ENCODE measurements around the gene RBM23.

Gene RBM23

DNA sequence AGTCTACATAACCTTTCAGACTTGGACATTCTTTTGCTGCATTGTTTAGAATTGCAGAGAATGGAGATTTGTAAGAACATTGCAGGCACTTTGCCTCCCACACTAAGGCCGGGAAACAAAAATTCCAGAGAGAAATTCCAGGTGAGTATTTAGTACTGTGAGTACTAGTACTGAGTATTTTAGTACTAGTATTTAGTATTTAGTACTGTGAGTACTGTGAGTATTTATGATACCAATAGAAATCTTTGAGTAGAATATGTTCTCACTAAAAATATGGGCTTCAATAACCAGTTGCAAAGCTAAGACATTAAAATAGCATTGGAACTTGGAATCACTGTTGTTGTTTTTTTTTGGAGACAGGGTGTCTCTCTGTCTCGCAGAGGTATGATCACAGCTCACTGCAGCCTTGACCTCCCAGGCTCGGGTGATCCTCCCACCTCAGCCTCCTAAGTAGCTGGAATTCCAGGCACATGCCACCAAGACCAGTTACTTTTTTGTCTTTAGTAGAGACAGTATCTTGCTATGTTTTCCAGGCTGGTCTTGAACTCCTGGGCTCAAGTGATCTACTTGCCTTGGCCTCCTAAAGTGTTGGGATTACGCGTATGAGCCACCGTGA lies 43.2 kb upstream of the RBM23 start (continued):
- TF ChIP-seq, protein P1, sequence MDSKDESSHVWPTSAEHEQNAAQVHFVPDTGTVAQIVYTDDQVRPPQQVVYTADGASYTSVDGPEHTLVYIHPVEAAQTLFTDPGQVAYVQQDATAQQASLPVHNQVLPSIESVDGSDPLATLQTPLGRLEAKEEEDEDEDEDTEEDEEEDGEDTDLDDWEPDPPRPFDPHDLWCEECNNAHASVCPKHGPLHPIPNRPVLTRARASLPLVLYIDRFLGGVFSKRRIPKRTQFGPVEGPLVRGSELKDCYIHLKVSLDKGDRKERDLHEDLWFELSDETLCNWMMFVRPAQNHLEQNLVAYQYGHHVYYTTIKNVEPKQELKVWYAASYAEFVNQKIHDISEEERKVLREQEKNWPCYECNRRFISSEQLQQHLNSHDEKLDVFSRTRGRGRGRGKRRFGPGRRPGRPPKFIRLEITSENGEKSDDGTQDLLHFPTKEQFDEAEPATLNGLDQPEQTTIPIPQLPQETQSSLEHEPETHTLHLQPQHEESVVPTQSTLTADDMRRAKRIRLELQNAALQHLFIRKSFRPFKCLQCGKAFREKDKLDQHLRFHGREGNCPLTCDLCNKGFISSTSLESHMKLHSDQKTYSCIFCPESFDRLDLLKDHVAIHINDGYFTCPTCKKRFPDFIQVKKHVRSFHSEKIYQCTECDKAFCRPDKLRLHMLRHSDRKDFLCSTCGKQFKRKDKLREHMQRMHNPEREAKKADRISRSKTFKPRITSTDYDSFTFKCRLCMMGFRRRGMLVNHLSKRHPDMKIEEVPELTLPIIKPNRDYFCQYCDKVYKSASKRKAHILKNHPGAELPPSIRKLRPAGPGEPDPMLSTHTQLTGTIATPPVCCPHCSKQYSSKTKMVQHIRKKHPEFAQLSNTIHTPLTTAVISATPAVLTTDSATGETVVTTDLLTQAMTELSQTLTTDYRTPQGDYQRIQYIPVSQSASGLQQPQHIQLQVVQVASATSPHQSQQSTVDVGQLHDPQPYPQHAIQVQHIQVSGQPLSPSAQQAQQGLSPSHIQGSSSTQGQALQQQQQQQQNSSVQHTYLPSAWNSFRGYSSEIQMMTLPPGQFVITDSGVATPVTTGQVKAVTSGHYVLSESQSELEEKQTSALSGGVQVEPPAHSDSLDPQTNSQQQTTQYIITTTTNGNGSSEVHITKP (tag by site-specific recombination; IDR thresholded peaks at IDR 0.05), result no peak
- TF ChIP-seq, protein P2, sequence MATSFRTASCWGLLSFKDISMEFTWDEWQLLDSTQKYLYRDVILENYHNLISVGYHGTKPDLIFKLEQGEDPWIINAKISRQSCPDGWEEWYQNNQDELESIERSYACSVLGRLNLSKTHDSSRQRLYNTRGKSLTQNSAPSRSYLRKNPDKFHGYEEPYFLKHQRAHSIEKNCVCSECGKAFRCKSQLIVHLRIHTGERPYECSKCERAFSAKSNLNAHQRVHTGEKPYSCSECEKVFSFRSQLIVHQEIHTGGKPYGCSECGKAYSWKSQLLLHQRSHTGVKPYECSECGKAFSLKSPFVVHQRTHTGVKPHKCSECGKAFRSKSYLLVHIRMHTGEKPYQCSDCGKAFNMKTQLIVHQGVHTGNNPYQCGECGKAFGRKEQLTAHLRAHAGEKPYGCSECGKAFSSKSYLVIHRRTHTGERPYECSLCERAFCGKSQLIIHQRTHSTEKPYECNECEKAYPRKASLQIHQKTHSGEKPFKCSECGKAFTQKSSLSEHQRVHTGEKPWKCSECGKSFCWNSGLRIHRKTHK (tag by site-specific recombination; IDR thresholded peaks at IDR 0.05), result no peak
- TF ChIP-seq ZNF433 (tag by site-specific recombination; IDR thresholded peaks at IDR 0.05; ENCODE audit: low read depth), result no peak
- no peak for TF ChIP-seq ZIC2 (tag by site-specific recombination; IDR thresholded peaks at IDR 0.05)
- TF ChIP-seq, protein P3, sequence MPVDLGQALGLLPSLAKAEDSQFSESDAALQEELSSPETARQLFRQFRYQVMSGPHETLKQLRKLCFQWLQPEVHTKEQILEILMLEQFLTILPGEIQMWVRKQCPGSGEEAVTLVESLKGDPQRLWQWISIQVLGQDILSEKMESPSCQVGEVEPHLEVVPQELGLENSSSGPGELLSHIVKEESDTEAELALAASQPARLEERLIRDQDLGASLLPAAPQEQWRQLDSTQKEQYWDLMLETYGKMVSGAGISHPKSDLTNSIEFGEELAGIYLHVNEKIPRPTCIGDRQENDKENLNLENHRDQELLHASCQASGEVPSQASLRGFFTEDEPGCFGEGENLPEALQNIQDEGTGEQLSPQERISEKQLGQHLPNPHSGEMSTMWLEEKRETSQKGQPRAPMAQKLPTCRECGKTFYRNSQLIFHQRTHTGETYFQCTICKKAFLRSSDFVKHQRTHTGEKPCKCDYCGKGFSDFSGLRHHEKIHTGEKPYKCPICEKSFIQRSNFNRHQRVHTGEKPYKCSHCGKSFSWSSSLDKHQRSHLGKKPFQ (tag by site-specific recombination; IDR thresholded peaks at IDR 0.05), result no peak
- no peak for TF ChIP-seq ZNF549 (tag by site-specific recombination; IDR thresholded peaks at IDR 0.05)
- no peak for TF ChIP-seq SP7 (tag by site-specific recombination; IDR thresholded peaks at IDR 0.05)
- TF ChIP-seq, protein P4, sequence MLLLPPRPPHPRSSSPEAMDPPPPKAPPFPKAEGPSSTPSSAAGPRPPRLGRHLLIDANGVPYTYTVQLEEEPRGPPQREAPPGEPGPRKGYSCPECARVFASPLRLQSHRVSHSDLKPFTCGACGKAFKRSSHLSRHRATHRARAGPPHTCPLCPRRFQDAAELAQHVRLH (tag by site-specific recombination; IDR thresholded peaks at IDR 0.05), result no peak
- TF ChIP-seq ZNF555 (tag by site-specific recombination; conservative IDR thresholded peaks at IDR 0.05), result no peak
- TF ChIP-seq ZNF514 (tag by site-specific recombination; IDR thresholded peaks at IDR 0.05), result no peak
- no peak for TF ChIP-seq ZSCAN30 (tag by site-specific recombination; IDR thresholded peaks at IDR 0.05)
- TF ChIP-seq GLIS2 (tag by site-specific recombination; IDR thresholded peaks at IDR 0.05), result no peak
- TF ChIP-seq ZNF169 (tag by site-specific recombination; IDR thresholded peaks at IDR 0.05), result no peak
- TF ChIP-seq ZNF37A (tag by site-specific recombination; IDR thresholded peaks at IDR 0.05), result no peak

DNA sequence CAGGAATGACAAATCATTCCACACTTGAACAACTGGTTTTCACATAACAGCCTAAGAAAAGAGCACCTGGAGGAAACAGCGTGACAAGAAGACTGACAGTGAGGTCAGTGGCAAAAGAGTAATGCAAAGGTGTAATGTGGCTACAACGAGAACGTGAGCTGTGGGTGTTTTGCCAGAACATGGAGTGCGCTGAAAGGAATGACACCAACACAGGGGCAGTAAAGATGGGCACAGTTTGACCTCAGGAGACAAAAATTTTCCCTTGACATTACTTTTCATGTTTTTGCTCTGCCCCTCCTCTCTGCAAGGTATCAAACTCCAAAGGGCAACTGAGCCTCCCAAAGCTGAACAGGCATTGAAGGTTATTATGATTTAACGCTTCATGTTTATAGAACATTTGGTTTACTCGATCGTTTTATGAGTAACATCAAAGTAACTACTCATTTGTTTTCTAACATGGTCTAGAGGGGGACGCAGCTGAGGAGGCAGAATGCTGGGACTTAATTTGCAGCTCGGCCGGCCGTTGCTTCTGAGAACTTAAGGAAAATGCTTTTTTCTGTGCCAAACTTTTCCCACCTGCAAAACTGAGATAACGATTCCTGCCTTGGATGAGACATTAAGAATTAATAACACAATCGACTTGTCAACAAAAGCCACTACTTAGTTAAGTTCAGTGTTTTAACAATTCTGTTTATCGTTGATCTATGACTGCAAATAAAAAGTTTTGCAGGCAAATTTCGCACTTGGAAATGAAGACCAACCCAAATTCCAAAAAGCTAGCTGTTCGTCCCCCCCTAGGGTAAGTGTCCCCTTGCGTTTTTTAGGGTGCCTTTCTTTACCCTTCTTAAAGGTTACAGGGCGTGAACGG lies 37.0 kb upstream of the RBM23 start:
- TF ChIP-seq BCL11B (tag by site-specific recombination; IDR thresholded peaks at IDR 0.05; ENCODE audit: low read depth) (no peak), ZNF664 (tag by site-specific recombination; IDR thresholded peaks at IDR 0.05) (no peak), ZFHX2 (tag by site-specific recombination; conservative IDR thresholded peaks at IDR 0.05) (0 out of 2 replicates have a peak, but pooled peaks have one; percentile 8), ZNF600 (tag by site-specific recombination; IDR thresholded peaks at IDR 0.05) (peak; percentile 53; the same call in 1 of the 2 replicates), GFI1B (tag by site-specific recombination; IDR thresholded peaks at IDR 0.05) (no peak), ZNF214 (tag by site-specific recombination; IDR thresholded peaks at IDR 0.05; ENCODE audit: borderline replicate concordance) (no peak), ZNF274 (IDR thresholded peaks at IDR 0.05; ENCODE audit: low read length) (no peak), ZNF274 (tag by site-specific recombination; IDR thresholded peaks at IDR 0.05; ENCODE audit: borderline replicate concordance) (no peak), ZNF121 (tag by site-specific recombination; IDR thresholded peaks at IDR 0.05) (no peak), ZNF23 (tag by site-specific recombination; IDR thresholded peaks at IDR 0.05; ENCODE audit: borderline replicate concordance) (no peak), ZFP41 (tag by site-specific recombination; IDR thresholded peaks at IDR 0.05; ENCODE audit: borderline replicate concordance) (no peak), SCRT2 (tag by site-specific recombination; IDR thresholded peaks at IDR 0.05) (no peak), ZNF404 (tag by site-specific recombination; IDR thresholded peaks at IDR 0.05) (no peak), FEZF1 (tag by site-specific recombination; IDR thresholded peaks at IDR 0.05) (peak; percentile 12; the same call in 1 of the 2 replicates)
- H3K27ac ChIP-seq (ENCODE audit: extremely low read depth, low read depth, low read length), result peak overlapping the region; percentile 76; the same call in 1 of the 2 replicates
- POLR2A ChIA-PET, result interaction anchor here (0.7 to 3.2 kb wide), 17 partner anchors 11 to 330 kb away, joined by 3 to 30 read pairs (median 7); partner anchors contain the start of genes AJUBA, CDH24, LRP10 and PRMT5
- H3K4me3 ChIP-seq (ENCODE audit: low read depth, low read length), result peak overlapping the region; percentile 75
- CTCF ChIA-PET, result interaction anchor here (0.7 to 2.5 kb wide), 11 partner anchors 15 to 399 kb away, joined by 3 to 13 read pairs (median 3); partner anchors contain the start of genes AJUBA and PRMT5
- H3K36me3 ChIP-seq (ENCODE audit: control insufficient read depth in 2 of 2, insufficient read depth in 1 of 2, low read length in 2 of 2), result peaks cover 6 to 21% of the 10 kb centered on the region in 2 experiments; a peak in 2 of 3 replicates
- H3K9me3 ChIP-seq (ENCODE audit: control insufficient read depth, insufficient read depth, low read depth, low read length), result no peaks in the 10 kb centered on the region
- no peaks in the 10 kb centered on the region for H3K4me1 ChIP-seq (ENCODE audit: control insufficient read depth, insufficient read depth, low read length)
